Measurements from ENCODE around the gene IGSF21.

DNA sequence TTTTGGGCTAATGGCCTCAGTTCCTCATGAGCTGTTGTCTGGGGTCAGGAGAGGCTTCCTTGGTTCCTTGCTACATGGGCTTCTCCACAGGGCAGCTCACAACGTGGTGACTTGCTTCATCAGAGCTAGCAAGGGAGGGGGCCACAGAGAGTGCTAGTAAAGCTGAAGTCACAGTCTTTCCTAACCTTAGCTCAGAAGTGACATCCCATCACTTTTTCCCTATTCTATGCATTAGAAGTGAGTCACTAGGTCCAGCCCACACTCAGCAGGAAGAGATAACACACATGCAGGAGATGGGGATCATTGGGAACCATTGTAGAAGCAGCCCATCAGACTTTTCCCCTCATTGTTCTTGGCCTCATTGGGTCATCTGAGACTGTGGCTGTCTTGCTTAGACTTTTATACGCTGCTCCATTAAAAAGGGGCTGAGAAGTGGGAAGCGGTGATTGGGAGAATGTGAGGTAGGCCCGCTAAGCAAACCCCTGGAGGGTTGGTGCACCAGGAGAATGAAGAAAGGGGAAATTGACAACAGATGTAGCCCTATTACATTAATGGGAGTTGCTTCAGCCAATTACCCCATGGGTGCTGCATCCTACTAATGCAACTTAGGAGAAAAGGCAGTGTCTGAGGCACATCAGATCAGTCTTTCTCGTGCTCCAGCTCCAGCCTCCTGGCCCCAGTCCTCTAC, 22.1 kb upstream of the IGSF21 start:
- TF ChIP-seq EP300 (IDR thresholded peaks at IDR 0.05; ENCODE audit: borderline replicate concordance in 1 of 2, low read depth in 1 of 2, low read length in 1 of 2) (no peak), REST (IDR thresholded peaks at IDR 0.05; ENCODE audit: low read depth, low read length) (no peak)
